Hepatocyte (in vitro differentiated cells): Measurements from ENCODE around the gene DNM3. TPM values are rescaled to one million over a fixed set of nuclear protein-coding genes. Genes with fewer than 3 reads are reported as not detected.

Source experiments
- DNase-seq: peaks from one replicate; pipeline ENCODE4 v3.0.0-alpha.2; 2016; ENCODE audit warnings: low spot score
- H2AFZ ChIP-seq: fragments of 200-600 bp; sonication (generic); 2 replicates; pipeline ENCODE4 v1.6.0; 2016; ENCODE audit warnings: antibody characterized with exemption, mild to moderate bottlenecking
- H3K27ac ChIP-seq: fragments of 200-600 bp; sonication (generic); 2 replicates; pipeline ENCODE4 v1.5.1; 2016; ENCODE audit warnings: mild to moderate bottlenecking
- H3K27me3 ChIP-seq: fragments of 200-600 bp; sonication (generic); 2 replicates; pipeline ENCODE4 v1.6.1; 2016
- H3K36me3 ChIP-seq: fragments of 200-600 bp; sonication (generic); replicated peaks from 2 replicates; pipeline ENCODE4 v1.5.1; 2016; ENCODE audit warnings: low read depth; ENCODE audit not compliant: insufficient read depth
- H3K4me1 ChIP-seq: fragments of 200-600 bp; sonication (generic); 2 replicates; pipeline ENCODE4 v1.5.1; 2016; ENCODE audit warnings: mild to moderate bottlenecking, moderate library complexity; ENCODE audit not compliant: insufficient read depth
- H3K4me2 ChIP-seq: fragments of 200-600 bp; sonication (generic); 2 replicates; pipeline ENCODE4 v1.6.0; 2016
- H3K4me3 ChIP-seq: fragments of 200-600 bp; sonication (generic); 2 replicates; pipeline ENCODE4 v1.5.1; 2016; ENCODE audit warnings: mild to moderate bottlenecking
- H3K79me2 ChIP-seq: fragments of 200-600 bp; sonication (generic); 2 replicates; pipeline ENCODE4 v1.6.0; 2017; ENCODE audit warnings: mild to moderate bottlenecking
- H3K9me2 ChIP-seq: fragments of 200-600 bp; sonication (generic); replicated peaks from 2 replicates; pipeline ENCODE4 v1.6.0; 2017; ENCODE audit warnings: mild to moderate bottlenecking; ENCODE audit not compliant: insufficient read depth
- H3K9me3 ChIP-seq: fragments of 200-600 bp; sonication (generic); 2 replicates; pipeline ENCODE4 v1.5.1; 2016; ENCODE audit warnings: low read depth, mild to moderate bottlenecking
- H4K20me1 ChIP-seq: fragments of 200-600 bp; sonication (generic); 2 replicates; pipeline ENCODE4 v1.6.0; 2016; ENCODE audit warnings: mild to moderate bottlenecking; ENCODE audit not compliant: insufficient read depth, poor library complexity, severe bottlenecking
- CTCF ChIP-seq: fragments of 200-600 bp; sonication (generic); IDR thresholded peaks from 2 replicates; pipeline ENCODE4 v1.5.1; 2016; ENCODE audit warnings: antibody characterized with exemption, mild to moderate bottlenecking; ENCODE audit not compliant: poor library complexity
- EZH2 ChIP-seq: fragments of 200-600 bp; sonication (generic); IDR thresholded peaks from 2 replicates; pipeline ENCODE4 v1.6.1; 2016; ENCODE audit warnings: antibody characterized with exemption, mild to moderate bottlenecking, borderline replicate concordance
- EZH2phosphoT487 ChIP-seq: fragments of 200-600 bp; sonication (generic); IDR thresholded peaks from one replicate; pipeline ENCODE4 v1.6.1; 2018; ENCODE audit warnings: antibody characterized with exemption, mild to moderate bottlenecking, low read depth, moderate library complexity; ENCODE audit not compliant: unreplicated experiment, severe bottlenecking
- WGBS: methylation state at CpG from one replicate; pipeline ENCODE4 v1.1.6; 2016; ENCODE audit warnings: low lambda C conversion rate; ENCODE audit errors: missing lambda C conversion rate; 5-methylcytosine and 5-hydroxymethylcytosine counted together
- polyA plus RNA-seq: library from polyadenylated mRNA; unstranded; fragments of >200 nt; fragmentation: Nextera tagmentation; extraction: Ambion mirVana; gene quantifications from 2 replicates; pipeline ENCODE4 v1.2.1, GENCODE V29; 2016
- total RNA-seq: library from RNA; depleted of rRNA; stranded (reverse); fragments of >200 nt; gene quantifications from 2 replicates; pipeline ENCODE4 v1.2.3, GENCODE V29; 2014

DNM3 gene
- total and polyA plus RNA-seq, 2 experiments from 2014 or later = 1.5 TPM; not detected in 1

GRCh38 chr1:171809834-171810233 is 31.5 kb upstream of the DNM3 start:
- no peaks in the 10 kb centered on the region for H4K20me1 ChIP-seq
- TF ChIP-seq EZH2phosphoT487 (no peak), EZH2 (no peak), CTCF (no peak)
- no peaks in the 10 kb centered on the region for H3K36me3 ChIP-seq
- H3K4me1 ChIP-seq = no peaks in the 10 kb centered on the region
- no peaks in the 10 kb centered on the region for H3K9me3 ChIP-seq
- WGBS = 72% methylated on average over 2 of the region's 2 CpGs
- H3K4me2 ChIP-seq = no peak overlapping the region
- no peaks in the 10 kb centered on the region for H3K79me2 ChIP-seq
- no peak for DNase-seq
- H2AFZ ChIP-seq = no peak overlapping the region
- no peaks in the 10 kb centered on the region for H3K27me3 ChIP-seq
- H3K27ac ChIP-seq = no peak overlapping the region
- H3K4me3 ChIP-seq = no peak overlapping the region
- H3K9me2 ChIP-seq = no peaks in the 10 kb centered on the region

- H3K9me3 ChIP-seq = no peaks in the 10 kb centered on the region
- DNase-seq = no peak
- TF ChIP-seq EZH2phosphoT487 (no peak), CTCF (no peak), EZH2 (no peak)
- H3K36me3 ChIP-seq = no peaks in the 10 kb centered on the region
- no peak overlapping the region for H2AFZ ChIP-seq
- H3K4me3 ChIP-seq = no peak overlapping the region
- H3K27ac ChIP-seq = no peak overlapping the region
- no peak overlapping the region for H3K4me2 ChIP-seq
- H3K27me3 ChIP-seq = no peaks in the 10 kb centered on the region
- no peaks in the 10 kb centered on the region for H3K4me1 ChIP-seq
- no peaks in the 10 kb centered on the region for H3K79me2 ChIP-seq
- no peaks in the 10 kb centered on the region for H4K20me1 ChIP-seq
- no peaks in the 10 kb centered on the region for H3K9me2 ChIP-seq
Observed at GRCh38 chr1:171811672-171812071, 29.6 kb upstream of the DNM3 start.

- no peaks in the 10 kb centered on the region for H3K36me3 ChIP-seq
- H4K20me1 ChIP-seq = no peaks in the 10 kb centered on the region
- no peaks in the 10 kb centered on the region for H3K27me3 ChIP-seq
- no peaks in the 10 kb centered on the region for H3K9me3 ChIP-seq
- no peaks in the 10 kb centered on the region for H3K9me2 ChIP-seq
- H3K79me2 ChIP-seq = no peaks in the 10 kb centered on the region
- no peak for DNase-seq
- 95% methylated on average over 2 of the region's 2 CpGs for WGBS
- H3K4me1 ChIP-seq = no peaks in the 10 kb centered on the region
- H2AFZ ChIP-seq = no peak overlapping the region
- TF ChIP-seq CTCF (no peak), EZH2 (no peak), EZH2phosphoT487 (no peak)
- H3K4me2 ChIP-seq = no peak overlapping the region
- no peak overlapping the region for H3K27ac ChIP-seq
- no peak overlapping the region for H3K4me3 ChIP-seq
Observed at GRCh38 chr1:171814692-171815091, 26.6 kb upstream of the DNM3 start.

- no peak overlapping the region for H3K27ac ChIP-seq
- H3K4me1 ChIP-seq = no peaks in the 10 kb centered on the region
- no peaks in the 10 kb centered on the region for H4K20me1 ChIP-seq
- 92% methylated on average over 3 of the region's 3 CpGs for WGBS
- H3K4me3 ChIP-seq = no peak overlapping the region
- no peak for DNase-seq
- H3K4me2 ChIP-seq = no peak overlapping the region
- H3K9me3 ChIP-seq = no peaks in the 10 kb centered on the region
- H2AFZ ChIP-seq = no peak overlapping the region
- H3K36me3 ChIP-seq = no peaks in the 10 kb centered on the region
- no peaks in the 10 kb centered on the region for H3K9me2 ChIP-seq
- TF ChIP-seq CTCF = no peak
- TF ChIP-seq EZH2phosphoT487 = no peak
- no peak for TF ChIP-seq EZH2
- no peaks in the 10 kb centered on the region for H3K27me3 ChIP-seq
- no peaks in the 10 kb centered on the region for H3K79me2 ChIP-seq
Observed at GRCh38 chr1:171816300-171816901, 24.9 kb upstream of the DNM3 start.
